Measurements from ENCODE around the gene PLAAT2.

- TF ChIP-seq, protein P1, sequence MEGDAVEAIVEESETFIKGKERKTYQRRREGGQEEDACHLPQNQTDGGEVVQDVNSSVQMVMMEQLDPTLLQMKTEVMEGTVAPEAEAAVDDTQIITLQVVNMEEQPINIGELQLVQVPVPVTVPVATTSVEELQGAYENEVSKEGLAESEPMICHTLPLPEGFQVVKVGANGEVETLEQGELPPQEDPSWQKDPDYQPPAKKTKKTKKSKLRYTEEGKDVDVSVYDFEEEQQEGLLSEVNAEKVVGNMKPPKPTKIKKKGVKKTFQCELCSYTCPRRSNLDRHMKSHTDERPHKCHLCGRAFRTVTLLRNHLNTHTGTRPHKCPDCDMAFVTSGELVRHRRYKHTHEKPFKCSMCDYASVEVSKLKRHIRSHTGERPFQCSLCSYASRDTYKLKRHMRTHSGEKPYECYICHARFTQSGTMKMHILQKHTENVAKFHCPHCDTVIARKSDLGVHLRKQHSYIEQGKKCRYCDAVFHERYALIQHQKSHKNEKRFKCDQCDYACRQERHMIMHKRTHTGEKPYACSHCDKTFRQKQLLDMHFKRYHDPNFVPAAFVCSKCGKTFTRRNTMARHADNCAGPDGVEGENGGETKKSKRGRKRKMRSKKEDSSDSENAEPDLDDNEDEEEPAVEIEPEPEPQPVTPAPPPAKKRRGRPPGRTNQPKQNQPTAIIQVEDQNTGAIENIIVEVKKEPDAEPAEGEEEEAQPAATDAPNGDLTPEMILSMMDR (conservative IDR thresholded peaks at IDR 0.05; ENCODE audit: low read depth, low read length): no peak
- TF ChIP-seq EZH2 (IDR thresholded peaks at IDR 0.05; ENCODE audit: borderline replicate concordance, low read depth, low read length, poor library complexity, severe bottlenecking): no peak
Measured at GRCh38 chr11:63556404-63557013, 6.7 kb downstream of the PLAAT2 start.
